Kidney capillary endothelial cell (primary cell): ENCODE data around the gene RBMXL2.
A peak's percentile ranks its signal among the peaks of the same experiment; 100 is the strongest.

Source experiments
- DNase-seq: peaks from one replicate; pipeline ENCODE4 v3.0.0-alpha.2; 2018; ENCODE audit warnings: low spot score

The RBMXL2 gene

DNA sequence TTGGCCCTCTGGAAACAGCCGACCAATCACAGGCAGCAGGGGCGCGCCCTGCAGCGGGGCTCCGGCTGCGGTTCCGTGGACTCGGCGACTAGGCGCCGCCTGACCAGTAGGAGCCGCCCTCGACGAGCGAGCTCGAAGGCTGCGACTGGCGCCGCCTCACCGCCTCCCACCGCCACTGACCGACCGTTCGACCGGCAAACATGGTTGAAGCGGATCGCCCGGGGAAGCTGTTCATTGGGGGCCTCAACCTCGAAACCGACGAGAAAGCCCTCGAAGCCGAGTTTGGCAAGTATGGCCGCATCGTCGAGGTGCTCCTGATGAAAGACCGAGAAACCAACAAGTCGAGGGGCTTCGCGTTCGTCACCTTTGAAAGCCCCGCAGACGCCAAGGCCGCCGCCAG, at the start of gene RBMXL2:
RBMXL2 (plus strand) TSS at position 78 of the 400 bp plus-strand sequence; CDS start at position 201, 123 bp downstream.
- DNase-seq = no peak

DNA sequence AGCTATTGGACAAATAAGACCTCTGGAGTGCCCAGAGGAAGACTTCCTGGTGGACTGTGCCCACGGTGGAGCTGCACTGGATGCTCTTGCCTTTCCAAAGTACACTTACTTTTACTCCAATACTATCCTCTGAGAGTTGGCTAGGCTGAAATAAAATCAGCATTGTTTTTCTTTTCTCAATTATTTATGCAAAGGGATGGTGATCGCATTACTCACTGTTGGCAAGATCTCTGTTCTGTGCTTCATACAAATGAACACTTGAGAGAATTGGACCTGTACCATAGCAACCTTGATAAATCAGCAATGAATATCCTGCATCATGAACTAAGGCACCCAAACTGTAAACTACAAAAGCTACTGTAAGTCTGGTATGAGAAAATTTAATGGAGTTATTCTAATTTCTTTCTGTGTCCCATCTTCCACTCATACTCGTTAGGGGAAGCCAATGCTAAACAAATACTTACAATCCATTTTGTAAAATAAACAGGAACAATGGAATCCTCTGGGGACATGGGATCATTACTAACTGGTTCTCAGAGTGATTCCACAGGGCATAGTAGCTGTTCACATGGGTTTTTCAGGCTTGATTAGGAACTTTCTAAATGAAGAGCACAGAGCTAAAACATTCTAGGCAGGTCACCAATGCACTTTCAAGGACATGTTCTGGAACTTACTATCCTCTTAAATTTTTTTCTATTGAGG, 42.2 kb upstream of the RBMXL2 start:
- no peak for DNase-seq

DNA sequence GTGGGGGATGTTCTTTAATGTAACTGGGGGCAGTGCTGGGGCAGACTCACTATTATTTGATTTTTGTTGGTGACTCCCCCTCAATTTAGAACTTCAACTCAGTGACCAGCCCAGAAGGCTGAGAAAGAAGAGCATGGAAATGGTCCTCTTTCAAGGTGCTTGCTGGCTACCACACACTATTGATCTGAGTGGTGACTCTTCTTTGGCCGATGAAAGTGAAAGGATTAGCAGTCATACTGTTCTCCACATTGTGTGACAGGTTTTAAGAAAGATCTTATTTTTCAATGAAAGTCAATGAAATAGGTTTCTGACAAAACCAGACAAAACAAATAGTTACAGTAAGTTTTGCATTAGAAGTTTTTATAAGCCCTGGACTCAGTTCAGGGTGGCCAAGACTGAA, 38.6 kb upstream of the RBMXL2 start:
- no peak for DNase-seq

DNA sequence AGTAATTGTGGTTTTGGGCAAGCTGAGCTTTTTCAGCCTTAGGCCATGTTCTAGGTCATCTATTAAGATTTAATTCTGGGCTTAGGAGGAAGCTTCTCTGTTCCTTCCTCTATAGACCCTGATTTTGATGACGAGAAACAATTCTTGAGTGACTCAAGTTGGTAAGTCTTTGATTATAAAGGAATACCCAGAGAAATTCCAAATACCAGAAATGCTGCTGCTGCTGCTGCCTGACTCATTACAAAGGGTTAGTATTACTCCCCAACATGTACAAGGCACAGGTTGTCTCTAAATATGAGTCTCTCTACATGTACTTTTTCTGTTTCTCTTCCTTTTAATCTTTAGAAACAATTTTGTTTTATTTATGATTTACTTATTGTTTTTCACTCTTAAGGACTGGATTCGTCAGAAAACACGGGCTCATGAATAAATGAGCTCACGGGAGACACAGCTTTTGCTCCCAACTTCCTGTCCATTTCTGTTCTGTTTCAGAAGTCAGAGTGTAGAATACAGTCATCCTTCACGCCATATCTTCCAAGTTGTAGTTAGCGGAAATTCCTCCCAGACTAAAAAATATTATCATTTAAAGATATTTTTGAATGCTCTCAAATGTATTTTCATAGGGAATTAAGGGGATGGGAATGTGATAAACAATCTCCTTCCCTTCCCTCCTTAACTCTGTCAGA, 31.8 kb upstream of the RBMXL2 start:
- no peak for DNase-seq

DNA sequence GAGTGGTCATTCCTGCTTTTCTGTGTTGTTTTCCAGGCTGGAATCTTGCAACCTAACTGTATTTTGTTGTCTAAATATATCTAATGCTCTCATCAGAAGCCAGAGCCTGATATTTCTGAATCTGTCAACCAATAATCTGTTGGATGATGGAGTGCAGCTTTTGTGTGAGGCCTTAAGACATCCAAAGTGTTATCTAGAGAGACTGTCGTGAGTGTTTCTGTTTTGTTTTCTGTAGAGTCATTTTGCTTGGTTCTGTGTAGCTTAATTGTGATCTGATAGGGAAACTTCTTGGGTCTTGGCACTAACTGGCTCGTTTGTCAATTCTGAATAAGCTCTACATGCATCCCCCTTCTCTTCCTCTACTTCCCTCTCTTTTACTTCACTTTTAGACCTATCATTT, 31.2 kb upstream of the RBMXL2 start:
- no peak for DNase-seq

DNA sequence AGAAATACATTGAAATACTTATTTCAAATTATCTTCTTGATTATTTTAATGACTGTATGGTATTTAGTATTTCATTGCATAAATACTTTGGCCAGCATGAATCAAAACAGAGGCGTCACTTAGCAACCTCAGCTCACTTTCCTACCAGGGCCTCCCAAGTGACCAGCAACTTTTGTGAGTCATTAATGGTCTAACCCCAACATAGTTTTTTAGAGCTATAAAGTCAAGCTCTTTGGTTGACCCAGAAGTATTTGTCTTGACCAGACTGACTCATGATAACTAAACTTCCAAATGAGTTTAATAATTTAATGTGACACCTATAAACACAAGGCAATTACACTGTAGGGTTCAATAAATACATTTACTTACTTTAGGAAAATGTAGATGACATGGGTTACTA, 27.9 kb upstream of the RBMXL2 start:
- no peak for DNase-seq

DNA sequence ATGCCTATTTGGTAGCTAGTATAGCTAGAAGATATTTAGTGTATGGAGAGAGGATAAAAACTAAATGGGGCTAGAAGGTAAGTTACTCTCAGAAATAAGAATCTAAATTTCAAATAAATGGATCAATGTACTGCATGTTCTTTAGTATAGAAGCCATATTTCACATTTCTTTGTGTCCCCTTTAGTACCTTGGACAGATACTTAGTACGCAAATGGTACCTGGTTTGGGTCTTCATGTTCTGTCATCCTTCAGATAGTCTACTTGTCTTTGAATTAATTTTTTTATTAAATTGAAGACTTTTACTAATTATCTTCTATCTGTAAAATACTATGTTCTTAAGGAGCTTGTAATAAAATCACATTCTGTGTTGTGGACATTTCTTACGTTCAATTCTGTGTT, 26.3 kb upstream of the RBMXL2 start:
- DNase-seq = no peak

DNA sequence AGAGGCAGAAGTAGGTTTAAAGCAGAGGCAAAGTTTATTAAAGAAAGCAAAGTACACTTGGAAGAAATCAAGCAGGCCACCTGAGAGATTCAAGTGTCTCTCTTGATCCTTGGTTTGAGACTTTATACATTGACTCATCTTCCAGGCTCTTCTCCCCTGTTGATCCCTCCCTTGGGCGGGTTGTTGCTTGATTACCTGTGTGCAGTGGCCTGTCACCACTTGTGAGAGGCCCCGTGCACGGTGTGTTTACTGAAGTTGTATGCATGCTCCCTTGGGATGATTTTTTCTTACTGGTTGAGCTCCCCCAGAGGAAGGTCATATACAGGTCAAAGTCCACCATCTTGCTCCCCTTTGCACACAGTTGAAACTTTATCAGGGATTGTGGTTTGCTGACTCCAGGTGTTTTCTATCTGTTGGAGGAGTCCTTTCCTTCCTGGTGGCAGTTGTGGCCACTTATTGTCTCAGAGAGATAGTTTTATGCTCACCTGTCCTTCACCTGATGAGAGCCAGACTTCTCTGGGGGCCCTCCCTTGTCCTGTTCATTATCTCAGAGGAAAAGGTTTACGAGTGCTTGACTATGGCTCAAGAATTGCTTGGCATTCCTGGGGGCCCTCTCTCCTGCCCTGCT, 16.3 kb upstream of the RBMXL2 start:
- no peak for DNase-seq

DNA sequence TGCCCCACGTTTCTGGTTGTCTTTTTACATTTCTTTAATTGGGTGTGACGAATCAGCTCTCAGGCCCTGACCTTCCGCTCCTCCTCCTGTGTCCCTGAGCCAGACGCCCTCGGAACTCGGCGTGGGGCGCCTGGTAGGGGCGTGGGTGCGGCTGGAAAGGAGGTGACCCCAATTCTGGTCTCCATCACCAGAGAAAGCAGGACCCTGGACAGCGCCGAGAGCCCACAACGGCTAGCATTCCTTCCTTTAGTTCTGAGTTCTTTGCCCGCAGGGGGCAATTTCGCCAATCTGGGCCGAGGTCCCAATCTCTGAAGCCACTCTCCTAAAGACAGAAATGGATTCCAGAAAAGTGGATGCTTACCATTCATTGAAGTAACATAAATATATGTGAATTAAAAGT, 11.7 kb upstream of the RBMXL2 start:
- DNase-seq = no peak

DNA sequence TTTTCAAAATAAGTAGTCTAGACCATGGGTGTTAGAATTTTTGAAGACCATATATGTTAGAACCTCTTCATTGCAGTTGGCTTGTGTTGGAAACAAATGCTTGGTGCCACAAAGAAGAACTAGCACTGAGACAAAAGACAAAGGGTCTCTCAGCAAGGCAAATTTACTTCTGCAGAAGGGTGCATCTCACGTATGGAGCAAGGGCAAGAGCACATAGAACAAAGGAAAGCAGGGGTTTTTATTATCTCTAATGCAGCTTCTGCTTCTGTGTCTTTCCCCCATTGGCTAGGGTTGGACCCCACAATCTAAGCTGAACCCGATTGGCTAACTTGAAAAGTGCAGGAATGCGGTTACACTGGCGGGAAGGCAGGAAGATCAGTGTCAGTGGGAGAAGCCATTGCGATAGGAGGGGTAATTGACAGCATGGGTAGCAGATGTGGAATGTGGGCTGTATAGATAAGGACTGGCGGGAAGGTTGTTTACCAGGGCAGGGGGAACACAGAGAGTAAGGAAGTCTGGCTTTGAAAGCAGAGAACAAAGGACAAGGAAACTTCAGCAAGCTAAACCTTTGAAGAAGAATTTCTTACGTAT, 9.2 kb upstream of the RBMXL2 start:
- no peak for DNase-seq

DNA sequence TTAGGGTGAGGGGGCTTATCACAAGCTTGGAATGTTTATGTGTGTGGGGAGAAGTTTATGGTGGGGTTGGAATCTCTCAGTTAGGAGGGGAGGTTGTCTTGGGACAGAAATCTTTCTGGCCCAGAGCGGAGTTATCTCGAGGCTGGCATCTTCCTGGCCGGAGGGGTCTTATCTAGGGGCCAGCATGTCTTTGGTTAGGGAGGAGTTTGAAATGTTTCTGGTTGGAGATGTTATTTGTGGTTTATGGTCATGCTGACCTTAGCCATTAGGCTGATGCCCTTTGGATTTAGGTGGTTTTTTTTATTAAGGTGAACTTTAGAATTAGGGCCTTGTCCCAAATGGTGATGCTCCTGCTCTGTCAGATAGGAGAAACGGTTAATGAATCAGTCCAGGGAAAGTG, 7.9 kb upstream of the RBMXL2 start:
- no peak for DNase-seq

DNA sequence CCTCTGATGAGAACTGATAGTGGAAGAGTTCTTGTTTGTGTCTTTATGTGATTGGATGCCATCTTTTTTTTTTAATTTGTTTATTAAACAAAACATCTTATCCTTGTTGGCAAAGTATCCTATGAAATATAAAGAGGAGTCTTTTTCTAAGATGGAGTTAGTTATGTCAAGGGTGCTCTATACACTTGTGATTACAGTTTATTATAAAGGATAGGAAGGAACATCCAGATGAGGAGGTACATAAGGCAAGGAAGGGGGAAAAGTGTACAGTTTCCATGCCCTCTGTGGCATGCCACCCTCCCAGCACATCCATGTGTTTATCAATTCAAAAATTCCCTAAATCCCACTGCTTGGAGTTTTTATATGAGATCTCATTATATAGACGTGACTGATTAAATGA, 7.4 kb upstream of the RBMXL2 start:
- DNase-seq = no peak

DNA sequence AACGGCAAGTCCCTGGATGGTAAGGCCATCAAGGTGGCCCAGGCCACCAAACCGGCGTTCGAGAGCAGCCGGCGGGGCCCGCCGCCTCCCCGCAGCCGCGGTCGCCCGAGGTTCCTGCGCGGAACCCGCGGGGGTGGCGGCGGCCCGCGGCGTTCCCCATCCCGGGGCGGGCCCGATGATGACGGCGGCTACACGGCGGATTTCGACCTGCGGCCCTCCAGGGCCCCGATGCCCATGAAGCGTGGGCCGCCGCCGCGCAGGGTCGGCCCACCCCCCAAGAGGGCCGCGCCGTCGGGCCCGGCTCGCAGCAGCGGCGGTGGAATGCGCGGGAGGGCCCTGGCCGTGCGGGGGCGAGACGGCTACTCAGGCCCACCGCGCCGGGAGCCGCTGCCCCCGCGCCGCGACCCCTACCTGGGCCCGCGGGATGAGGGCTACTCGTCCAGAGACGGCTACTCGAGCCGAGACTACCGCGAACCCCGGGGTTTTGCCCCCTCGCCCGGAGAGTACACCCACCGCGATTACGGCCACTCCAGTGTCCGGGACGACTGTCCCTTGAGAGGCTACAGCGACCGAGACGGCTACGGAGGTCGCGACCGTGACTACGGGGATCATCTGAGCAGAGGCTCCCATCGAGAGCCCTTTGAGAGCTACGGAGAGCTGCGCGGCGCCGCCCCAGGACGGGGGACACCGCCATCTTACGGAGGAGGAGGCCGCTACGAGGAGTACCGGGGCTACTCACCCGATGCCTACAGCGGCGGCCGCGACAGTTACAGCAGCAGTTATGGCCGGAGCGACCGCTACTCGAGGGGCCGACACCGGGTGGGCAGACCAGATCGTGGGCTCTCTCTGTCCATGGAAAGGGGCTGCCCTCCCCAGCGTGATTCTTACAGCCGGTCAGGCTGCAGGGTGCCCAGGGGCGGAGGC, 792 bp downstream of the RBMXL2 start:
- DNase-seq = no peak

DNA sequence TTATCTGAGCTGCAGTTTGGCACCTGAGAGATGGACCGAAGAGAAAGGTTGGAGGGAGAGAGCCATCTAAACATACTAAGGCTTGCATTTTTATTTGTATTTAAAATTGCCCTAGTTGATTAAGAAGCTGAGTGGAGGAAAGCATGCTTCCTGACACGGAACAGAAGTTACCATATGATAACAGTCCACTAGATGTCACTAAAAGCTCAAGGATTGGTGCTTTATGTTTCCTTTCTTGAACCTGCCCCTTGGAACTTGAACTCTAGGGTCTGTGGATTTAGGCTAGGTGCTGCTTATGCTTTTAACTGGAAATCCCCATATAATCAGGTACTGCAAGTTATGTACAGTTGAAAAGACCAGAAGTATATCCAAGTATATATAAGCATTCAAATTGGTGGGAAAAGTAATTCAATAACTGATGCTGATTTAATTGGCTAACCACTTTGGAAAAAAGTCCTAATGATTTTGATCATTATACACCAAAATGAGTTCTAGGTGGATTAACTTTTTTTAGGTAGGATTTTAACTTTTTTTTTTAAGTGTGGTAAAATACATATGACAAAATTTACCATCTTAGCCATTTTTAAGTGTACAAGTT, 9.5 kb downstream of the RBMXL2 start:
- peak; percentile 62 for DNase-seq

DNA sequence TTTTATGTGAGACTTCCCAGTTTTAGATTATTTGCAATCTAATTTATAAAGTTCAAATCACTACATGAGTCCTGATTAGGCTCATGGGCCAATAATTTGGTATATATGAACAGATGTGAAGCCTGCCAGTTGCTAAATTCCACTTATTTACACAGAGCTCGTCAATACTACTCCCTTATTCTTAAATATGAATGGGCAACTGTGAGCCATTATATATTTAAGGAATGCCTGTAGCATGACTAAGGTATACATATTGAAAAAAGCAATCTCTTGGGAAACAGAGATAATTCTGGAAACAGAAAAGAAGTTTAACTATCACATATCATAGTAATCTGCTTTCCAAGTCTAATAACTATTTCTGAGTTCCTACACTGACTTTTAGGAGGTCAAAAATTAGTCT, 27.0 kb downstream of the RBMXL2 start:
- no peak for DNase-seq

DNA sequence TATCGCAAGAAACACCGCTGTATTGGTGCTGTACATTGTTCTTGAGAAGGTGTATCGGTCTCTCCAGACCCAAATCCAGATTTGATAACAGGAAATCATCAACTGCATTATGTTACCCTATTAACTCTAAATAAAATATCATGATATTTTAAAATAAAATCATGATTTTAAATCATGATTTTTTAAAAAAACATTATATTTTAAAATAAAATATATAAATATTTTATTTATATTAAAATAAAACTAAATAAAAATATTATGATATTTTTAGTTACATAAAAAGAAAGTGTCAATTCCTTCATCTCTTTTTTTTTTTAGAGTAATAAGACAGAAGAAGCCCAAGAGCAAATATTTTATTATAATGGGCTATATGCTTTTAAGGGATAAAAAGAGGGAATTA, 27.6 kb downstream of the RBMXL2 start:
- DNase-seq = no peak

DNA sequence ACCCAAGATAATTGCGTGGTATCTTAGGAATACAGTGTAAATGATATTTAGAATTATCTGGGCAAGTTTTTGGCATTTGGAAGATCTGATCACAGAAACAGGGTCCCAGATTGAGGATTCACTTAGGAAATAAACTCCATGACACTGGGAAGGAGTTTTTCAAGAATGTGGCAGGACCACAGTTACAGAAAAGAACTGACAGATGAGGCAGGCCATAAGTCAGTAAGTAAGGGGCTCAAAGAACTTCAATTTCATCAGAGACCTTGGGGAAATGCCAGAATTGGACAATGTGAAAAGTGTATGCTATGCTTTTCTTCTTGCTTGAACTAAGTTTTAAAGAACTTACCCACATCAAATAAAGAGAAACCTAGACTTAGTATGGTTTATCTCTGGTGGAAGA, 49.3 kb downstream of the RBMXL2 start:
- no peak for DNase-seq
